ENCODE measurements around the gene APPL2. TPM values are rescaled to one million over a fixed set of nuclear protein-coding genes. Genes with fewer than 3 reads are reported as not detected.

Gene APPL2
- total RNA-seq, 4 donors from 2014 or later: 48.6 to 97.9 (median 79.5) TPM

DNA sequence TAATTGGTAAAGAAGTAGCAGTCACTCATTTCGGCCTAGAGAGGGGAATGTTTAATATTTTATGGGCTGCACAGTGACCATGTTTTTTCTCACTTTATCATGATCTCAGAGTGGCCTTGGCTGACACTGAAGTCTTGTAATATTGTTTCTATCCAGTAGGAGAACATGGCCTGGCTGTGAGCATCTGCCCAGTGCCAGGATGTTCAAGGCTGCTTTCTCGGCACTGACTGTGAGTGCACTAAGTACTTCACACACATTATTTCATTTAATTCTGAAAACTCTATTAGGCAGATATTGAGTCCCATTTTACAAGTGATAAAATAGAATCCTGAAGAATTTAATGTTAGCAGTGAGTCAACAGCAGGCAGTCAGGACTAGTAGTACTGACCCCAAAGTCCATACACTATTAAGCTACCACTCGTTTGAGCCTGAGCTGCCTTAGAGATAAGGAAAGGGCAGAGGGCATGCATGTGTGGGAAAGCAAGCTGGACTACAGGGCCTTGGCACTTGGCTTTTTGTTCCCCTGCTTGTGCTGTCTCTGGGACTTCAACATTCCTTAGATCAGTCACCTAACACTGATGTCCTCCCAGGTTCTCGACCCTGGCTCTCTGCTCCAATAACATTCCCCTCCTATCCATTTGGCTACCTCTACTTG is 42.2 kb upstream of the APPL2 start:
- Histone ChIP-seq H3K4me3 (no peak overlapping the region), H3K27ac (no peak overlapping the region), H3K27me3 (no peaks in the 10 kb centered on the region), H3K36me3 (no peaks in the 10 kb centered on the region), H3K4me1 (no peaks in the 10 kb centered on the region), H3K9me3 (no peaks in the 10 kb centered on the region)
- TF ChIP-seq EP300 (IDR thresholded peaks at IDR 0.05) (no peak), POLR2A (IDR thresholded peaks at IDR 0.05) (no peak)
- TF ChIP-seq, protein P1, sequence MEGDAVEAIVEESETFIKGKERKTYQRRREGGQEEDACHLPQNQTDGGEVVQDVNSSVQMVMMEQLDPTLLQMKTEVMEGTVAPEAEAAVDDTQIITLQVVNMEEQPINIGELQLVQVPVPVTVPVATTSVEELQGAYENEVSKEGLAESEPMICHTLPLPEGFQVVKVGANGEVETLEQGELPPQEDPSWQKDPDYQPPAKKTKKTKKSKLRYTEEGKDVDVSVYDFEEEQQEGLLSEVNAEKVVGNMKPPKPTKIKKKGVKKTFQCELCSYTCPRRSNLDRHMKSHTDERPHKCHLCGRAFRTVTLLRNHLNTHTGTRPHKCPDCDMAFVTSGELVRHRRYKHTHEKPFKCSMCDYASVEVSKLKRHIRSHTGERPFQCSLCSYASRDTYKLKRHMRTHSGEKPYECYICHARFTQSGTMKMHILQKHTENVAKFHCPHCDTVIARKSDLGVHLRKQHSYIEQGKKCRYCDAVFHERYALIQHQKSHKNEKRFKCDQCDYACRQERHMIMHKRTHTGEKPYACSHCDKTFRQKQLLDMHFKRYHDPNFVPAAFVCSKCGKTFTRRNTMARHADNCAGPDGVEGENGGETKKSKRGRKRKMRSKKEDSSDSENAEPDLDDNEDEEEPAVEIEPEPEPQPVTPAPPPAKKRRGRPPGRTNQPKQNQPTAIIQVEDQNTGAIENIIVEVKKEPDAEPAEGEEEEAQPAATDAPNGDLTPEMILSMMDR (IDR thresholded peaks at IDR 0.05): no peak
- DNase-seq (ENCODE audit: low spot score in 2 of 2): no peak
- WGBS, 2 donors: 73 to 74% methylated on average over 4 of the region's 4 CpGs

DNA sequence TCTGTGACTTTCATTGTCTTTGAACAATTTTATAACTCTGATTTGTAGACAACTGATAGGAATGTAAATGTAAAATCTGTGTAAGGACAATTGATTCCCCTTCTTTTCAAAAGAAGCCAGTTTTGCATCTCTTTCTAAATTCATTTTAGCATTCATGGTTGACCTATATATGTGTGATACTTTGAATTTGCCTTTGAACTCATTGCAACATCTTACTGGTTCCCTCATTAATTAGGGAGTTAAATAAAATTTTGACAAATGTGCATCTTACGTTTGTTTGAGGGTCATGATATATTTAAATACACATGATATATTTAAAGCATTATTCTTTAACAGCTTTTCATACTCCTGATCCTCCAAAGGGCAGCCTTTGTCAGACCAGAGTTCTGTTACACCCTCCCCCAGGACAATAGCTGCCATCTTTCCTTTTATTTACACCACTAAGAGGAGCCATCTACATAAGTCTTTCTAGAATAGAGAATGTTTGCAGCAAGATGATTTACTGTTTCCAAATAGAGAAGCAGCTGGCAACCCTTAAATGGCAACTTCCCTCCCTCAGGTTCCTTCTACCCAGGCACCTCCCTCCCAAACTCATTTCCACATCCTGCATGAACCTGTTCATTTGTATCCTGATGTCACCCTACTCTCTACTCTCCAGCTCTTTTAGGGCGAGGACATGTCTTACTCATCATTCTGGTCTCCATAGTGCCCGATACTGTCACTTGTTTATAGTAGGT is 40.2 kb upstream of the APPL2 start:
- Histone ChIP-seq H3K4me3 (no peak overlapping the region), H3K27ac (no peak overlapping the region), H3K27me3 (no peaks in the 10 kb centered on the region), H3K9me3 (no peaks in the 10 kb centered on the region), H3K36me3 (no peaks in the 10 kb centered on the region), H3K4me1 (no peaks in the 10 kb centered on the region)
- no peak for DNase-seq (ENCODE audit: low spot score in 2 of 2)
- 79 to 86% methylated on average over 3 of the region's 3 CpGs for WGBS, 2 donors
- no peak for TF ChIP-seq EP300 (IDR thresholded peaks at IDR 0.05)
- TF ChIP-seq, protein P1 (IDR thresholded peaks at IDR 0.05): no peak
- no peak for TF ChIP-seq POLR2A (IDR thresholded peaks at IDR 0.05)

GRCh38 chr12:105274571-105274970 is 38.6 kb upstream of the APPL2 start:
- no peak overlapping the region for H3K4me3 ChIP-seq
- TF ChIP-seq POLR2A (IDR thresholded peaks at IDR 0.05): no peak
- TF ChIP-seq, protein P1 (IDR thresholded peaks at IDR 0.05): no peak
- DNase-seq (ENCODE audit: low spot score in 2 of 2): no peak
- H3K4me1 ChIP-seq: peaks cover 0 to 10% (median 0%) of the 10 kb centered on the region in 4 donors
- 70 to 91% methylated on average over 5 of the region's 5 CpGs for WGBS, 2 donors
- no peak overlapping the region for H3K27ac ChIP-seq
- H3K9me3 ChIP-seq: no peaks in the 10 kb centered on the region
- no peaks in the 10 kb centered on the region for H3K27me3 ChIP-seq
- H3K36me3 ChIP-seq: no peaks in the 10 kb centered on the region

DNA sequence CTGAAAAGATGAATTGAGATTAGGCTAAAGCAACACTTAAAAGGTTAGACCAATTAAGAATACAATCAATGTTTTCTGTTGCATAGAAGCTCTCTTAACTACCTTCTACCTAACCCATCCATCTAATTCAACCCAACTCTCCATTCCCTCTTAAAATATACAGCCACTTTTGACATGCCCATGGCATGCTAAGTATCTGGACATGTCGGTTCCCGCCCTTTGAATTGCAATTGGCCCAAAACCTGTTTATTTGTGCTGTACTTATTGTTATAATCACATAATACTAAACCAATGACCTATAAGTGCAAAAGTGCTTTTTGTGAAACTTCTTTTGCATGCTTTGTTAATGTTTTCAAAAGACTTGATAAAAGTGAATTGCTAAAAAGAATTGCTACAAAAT is 37.6 kb upstream of the APPL2 start:
- Histone ChIP-seq H3K36me3 (no peaks in the 10 kb centered on the region), H3K27ac (no peak overlapping the region), H3K4me1 (peaks cover 0 to 17% (median 0%) of the 10 kb centered on the region in 4 donors), H3K9me3 (no peaks in the 10 kb centered on the region), H3K27me3 (no peaks in the 10 kb centered on the region), H3K4me3 (no peak overlapping the region)
- 90 to 96% methylated on average over 2 of the region's 2 CpGs for WGBS, 2 donors
- no peak for DNase-seq (ENCODE audit: low spot score in 2 of 2)
- TF ChIP-seq, protein P1 (IDR thresholded peaks at IDR 0.05): no peak
- TF ChIP-seq POLR2A (IDR thresholded peaks at IDR 0.05) (no peak), EP300 (IDR thresholded peaks at IDR 0.05) (no peak)

DNA sequence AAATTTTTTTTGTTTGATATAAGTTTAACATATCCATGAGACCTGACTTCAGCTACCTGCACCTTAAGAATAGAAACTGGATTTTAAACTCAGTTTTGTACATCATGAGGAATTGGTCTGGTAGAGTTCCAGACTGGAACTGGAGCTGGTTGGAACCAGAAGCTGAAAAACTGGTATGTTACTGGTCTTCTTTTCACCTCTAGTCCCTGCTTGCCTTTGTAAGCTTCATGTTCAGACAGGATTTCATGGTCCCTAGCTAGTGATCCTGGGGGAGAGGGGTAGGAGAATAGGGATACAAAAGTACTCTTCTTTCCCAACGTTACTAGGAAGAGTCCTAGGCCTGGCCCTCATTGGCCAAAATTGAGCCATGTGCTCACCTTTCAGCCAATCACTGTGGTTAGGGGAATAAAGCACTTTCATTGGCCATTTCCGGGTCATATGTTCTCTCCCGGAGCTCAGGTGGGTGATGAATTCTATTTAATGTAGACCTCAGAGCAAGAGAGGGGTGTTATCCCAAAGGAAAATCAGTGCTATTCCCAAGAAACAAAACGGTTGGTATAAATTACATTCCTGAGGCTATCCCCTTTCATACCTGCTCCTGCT is 36.9 kb upstream of the APPL2 start:
- Histone ChIP-seq H3K4me3 (no peak overlapping the region), H3K4me1 (peaks cover 0 to 17% (median 0%) of the 10 kb centered on the region in 4 donors), H3K36me3 (no peaks in the 10 kb centered on the region), H3K9me3 (no peaks in the 10 kb centered on the region), H3K27ac (no peak overlapping the region), H3K27me3 (no peaks in the 10 kb centered on the region)
- WGBS, 2 donors: 82 to 84% methylated on average over 4 of the region's 4 CpGs
- DNase-seq (ENCODE audit: low spot score in 2 of 2): no peak
- no peak for TF ChIP-seq EP300 (IDR thresholded peaks at IDR 0.05)

Measured in tibial nerve (tissue), 4 donors.